Ecto neural progenitor cell (in vitro differentiated cells): Measurements from ENCODE around the gene NPTX1.

Source experiments
- DNase-seq: peaks from one replicate; pipeline ENCODE4 v3.0.0-alpha.2; 2018; ENCODE audit warnings: low spot score

Gene NPTX1

GRCh38 chr17:80478487-80479245 is 2.3 kb upstream of the NPTX1 start:
- DNase-seq, result no peak

DNA sequence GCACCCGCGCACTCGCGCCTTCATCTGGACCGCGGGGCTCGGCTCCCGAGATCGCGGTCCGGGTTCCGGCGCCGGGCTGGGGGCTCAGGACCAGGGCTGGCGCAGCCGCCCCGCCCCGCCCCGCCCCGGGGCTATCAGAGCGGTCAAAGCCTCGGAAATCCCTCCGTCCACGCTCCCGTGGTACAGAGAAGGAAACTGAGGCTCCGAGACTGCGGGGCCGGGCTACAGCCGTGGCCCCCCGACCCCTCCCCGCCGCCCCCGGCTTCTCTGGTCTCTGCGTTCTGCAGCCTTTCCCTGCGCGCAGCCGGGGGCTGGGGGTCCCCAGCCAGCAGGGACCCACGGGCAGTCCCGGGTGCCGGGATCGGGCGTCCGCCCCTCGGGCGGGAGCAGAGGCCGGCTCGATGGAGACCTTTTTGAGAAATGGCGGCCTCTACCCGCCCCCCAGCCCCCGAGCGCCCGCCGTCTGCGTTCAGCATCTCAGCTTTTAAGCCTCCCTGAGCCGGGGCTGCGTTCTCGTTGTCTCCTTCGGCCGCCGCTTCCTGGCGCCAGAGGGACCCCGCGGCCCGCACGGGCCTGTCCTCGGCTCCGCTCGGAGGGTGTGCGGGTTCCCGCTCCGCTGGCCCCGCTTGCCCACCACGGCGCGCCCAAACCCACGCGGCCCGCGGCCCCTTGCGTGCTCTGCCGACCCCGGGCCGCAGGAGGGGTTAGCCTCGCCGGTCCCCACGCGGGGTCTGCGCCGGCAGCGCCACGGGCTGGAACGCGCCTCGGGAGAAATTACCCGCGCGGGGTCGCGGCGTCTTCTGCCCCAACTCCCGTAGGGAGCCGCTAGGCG is 1.5 kb upstream of the NPTX1 start:
- DNase-seq, result peak; percentile 88

DNA sequence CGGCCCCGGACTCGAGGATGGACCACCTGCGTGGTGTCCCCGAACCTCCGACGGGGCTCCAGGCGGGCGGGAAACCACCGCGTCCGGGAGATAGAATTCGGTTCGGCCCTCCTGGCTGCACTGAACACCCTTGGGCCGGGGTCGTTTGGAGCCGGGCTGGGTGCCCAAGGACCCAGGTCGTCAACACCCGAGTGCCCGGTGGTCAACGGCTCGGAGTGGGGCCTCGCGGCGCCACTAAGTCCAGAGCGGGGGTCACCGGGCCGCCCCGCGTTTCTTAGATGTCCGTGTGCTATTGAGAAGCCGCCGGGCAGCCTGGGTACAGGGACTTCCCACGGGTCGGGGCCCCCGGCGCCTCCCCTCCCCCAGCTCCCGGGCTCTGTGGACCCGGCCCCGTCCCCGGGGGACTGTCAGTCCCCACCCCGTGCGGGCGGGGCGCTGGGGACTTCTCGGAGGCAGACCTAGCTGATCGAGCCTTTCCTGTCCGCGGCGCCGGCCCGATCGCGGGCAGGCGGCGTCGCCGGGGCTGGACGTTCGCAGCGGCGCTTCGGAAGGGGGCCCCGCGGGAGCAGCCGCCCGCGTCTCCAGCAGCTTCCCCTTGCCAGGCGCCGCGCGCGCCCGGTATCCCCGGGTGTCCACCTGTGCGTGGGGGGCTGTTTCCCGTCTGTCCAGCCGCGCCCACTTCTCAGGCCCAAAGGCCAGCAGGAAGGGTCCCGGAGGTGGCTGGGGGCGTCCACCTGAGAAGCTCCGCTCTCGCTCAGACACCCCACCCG is 655 bp upstream of the NPTX1 start:
- DNase-seq, result peak; percentile 70

GRCh38 chr17:80474961-80475909 is 1.2 kb downstream of the NPTX1 start:
- DNase-seq, result peak; percentile 71

DNA sequence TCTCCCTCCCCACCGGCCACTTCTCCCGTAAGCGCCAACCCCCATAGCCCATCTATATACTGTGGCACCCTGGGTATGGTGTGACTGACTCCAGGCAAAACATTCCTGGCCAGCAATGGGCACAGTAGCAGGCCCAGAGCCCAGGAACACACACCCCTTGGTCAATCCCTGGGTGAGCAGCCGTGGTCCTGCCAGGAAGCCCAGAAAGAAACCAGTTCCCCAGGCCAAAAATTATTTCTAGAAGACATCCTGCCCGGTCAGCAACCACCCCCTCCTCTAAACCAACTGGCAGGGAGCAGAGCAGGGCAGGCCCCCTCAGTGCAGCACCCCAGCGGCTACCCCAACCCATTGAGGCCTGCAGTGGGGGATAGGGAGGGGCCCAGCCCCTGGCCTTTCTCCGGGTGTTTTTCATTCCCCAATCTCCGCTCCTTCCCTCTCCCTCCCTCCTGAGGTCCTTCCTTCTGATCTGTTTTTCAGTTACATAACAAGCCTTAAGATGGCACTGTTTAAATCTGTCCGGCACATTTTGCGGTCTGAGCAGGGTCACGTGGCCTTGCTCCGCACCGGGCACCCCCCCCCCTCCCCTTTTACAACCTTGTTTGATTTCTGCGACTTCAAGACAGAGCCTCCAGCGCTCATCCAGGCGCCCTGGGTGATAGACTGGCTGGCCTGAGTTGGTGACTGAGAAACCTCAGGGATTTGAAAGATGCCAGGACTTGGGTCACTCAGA is 2.0 kb downstream of the NPTX1 start:
- DNase-seq, result peak; percentile 79

DNA sequence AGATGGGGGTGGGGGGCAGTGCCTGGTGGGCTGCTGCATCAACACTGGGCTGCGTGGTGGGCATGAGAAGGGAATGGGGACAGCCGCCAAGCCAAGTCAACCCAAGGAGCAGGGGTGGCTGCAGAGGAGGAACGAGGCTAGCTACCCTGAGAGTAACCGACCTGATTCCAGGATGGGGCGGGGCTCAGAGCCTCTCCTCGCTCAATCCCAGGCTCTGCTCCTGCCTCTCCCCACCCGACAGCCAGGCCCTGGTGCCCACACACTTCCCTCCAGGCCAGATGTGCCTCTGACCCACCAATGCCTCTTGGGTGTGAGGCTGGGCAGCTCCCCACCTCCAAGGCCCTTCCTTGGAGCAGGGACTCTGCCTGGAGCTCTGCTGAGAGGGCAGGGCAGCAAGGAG is 2.7 kb downstream of the NPTX1 start:
- DNase-seq, result no peak

GRCh38 chr17:80472996-80473395 is 3.4 kb downstream of the NPTX1 start:
- DNase-seq, result no peak

DNA sequence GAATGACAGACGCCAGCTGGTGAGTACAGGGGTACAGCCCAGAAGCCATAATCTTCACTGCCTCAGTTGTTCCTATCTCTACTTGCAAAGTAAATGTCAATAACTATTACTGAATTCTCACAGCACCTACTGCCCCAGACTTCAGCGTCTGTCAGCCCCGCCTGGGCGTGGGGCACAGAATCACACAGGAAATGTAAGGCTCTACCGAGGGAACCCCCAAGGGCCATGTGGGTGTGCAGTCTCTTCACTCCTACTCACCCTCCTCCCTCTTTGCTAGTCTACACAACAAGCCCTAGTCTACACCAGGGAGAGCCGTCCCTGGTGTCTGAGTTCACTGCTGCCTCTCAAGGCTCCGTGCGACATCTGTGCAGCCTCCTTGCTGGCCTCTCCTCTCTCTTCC is 4.5 kb downstream of the NPTX1 start:
- no peak for DNase-seq

DNA sequence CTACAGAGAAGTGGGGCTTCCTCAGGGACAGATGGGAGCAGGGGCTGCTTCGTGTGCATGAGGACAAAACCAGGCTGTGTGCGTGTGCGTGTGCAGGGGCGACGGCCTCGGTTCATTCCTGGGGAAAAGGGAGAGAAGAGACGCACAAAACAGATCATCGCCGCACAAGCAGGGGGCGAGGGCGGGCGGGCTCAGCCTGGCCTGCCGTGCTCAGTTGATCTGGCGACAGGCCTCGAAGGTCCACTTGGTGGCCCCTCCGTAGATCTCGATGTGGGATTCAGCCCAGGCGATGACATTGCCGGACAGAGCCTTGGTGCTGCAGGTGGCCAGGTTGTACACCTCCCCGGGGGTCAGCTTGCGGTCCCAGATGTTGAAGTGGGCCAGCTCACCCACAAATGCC is 5.8 kb downstream of the NPTX1 start:
- DNase-seq, result no peak

GRCh38 chr17:80469667-80470066 is 6.7 kb downstream of the NPTX1 start:
- DNase-seq, result no peak

DNA sequence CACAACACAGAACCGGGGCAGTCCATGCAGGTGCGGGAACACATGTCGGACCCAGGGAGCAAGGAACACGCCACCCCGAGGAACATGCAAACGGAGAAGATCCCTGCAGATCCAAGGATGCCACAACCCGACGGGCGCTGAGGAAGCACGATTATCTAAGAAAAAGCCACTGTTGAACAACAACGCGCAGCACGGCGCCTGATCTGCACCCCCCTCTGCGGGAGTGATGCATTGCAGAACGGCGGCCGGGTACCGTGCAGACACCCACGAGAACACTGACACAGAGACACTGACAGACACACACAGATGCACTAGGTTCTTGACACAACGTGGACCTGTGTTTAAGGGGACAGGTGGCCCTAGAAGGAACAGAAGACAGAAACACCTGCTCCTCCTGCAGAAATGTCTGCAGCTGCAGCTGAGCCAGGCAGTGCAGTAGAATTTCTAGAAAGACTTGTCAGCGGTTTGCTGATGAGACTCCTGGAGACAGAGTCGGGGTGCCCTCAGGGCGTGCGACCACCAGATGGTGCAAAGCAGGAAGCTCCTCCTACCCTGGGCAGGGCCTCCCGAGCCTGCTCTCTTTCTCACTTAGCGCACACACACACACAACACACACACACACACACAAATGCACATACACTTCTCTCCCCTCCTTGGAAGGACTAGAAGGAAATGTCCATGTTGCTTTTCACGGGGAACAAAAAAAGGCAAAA is 7.5 kb downstream of the NPTX1 start:
- DNase-seq, result no peak

DNA sequence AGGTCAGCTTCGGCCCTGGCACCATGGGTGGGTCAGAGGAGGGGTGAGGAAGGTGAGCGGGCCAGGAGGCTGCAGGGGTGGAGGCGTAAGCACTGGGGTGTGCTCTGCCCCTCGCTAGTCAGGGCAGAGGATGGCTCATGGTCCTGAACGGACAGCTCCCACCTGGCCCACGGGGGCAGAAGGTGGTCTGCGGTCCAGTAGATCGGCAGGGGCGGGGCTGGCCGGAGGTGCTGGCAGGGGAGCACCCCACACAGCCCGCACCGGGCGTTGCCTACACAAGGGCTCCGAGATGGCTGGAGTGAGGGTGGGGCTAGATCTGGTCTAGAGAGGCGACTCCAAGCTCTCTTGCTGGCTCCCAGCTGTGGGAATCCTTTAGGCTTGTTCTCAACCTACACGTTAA is 8.2 kb downstream of the NPTX1 start:
- DNase-seq, result peak; percentile 75

- DNase-seq, result no peak
Measured at GRCh38 chr17:80466188-80466705, 10.2 kb downstream of the NPTX1 start.

DNA sequence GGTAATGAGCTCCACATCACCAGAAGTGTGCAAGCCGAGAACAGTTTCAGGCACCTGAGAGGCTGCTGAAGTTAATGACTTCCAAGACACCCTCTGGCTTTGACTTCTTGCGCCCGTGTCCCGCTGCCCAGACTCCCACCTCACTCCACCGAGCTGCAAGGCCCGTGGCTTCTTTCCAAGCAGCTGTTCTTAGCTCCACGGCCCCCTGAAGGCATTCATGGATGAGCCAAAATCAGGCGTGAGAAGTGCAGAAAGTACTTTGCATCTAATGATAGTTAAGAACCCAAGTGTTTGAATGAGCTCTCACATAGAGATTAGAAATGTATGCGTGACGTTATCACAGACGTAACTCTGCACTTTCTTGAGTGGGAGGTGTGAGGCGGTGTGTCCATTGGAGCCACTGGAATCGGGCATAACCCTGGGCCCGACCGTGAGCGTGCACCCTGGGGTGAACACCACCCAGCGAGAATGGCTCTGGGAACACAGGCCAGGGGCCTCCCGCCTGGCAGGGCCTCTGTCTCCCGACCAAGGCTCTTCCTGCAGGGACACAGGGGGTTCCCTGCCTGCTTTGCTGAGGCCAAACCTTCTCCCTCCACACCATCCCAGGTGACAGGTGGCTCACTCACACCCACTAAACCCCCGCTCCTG is 11.0 kb downstream of the NPTX1 start:
- DNase-seq, result no peak

- no peak for DNase-seq
Measured at GRCh38 chr17:80464486-80464885, 11.9 kb downstream of the NPTX1 start.

DNA sequence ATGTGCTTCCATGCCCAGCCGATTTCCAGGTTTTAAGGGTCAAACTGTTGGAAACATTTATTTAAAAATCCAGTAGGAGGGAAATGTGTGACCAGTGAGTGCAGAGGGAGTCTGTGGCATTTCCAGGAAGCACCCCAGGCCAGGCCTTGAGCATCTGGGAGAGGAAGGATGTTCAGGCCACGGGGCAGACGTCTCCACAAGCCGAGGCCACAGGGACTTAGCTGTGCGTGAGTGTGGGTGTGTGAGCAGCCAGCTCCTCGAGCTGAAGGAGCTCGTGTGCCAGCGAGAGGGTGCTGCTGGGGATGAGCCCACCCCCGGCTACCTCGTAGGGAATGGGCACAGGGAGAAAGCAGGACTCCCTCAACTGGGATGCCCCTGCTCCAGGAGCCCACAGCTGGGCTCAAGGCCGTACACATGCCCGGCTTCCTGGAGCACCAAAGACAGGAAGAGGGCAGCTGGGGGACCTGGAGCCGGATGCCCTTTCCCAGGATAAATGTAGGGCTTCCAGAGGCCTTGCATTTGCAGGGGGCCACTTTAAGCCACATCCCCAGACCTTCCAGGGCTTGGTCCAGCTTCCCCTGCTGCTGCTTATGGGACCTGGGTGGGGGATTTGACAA is 12.5 kb downstream of the NPTX1 start:
- no peak for DNase-seq

DNA sequence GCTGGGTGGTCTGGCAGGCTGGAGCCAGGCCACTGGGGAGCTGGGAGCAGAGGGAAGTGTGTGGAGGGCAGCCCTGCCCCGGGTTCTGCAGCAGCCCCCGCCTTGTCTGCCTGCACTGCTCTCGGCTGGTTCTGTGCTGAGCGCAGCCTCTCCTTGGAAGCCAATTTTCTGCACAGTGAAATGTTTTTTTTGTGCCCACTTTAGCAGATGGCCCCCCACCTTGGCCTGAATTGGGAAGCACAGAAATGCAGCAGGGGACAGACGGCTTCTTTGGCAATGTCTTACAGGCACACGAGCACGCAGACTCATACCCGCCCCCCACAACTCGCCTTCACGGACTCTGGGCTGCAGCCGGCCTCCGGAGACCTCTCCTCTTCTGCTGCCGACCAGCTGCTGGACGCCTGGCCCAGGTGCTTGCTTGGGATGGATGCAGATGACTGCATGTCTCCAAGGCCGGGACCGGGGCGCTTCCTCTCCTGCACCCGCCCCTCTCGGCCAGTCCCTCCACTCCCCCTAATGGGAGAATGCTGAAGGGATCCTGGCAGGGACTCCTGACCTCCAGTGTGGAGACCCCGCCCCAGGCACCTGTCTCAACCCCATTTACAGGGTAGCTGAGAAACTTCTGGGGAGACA is 14.8 kb downstream of the NPTX1 start:
- no peak for DNase-seq

DNA sequence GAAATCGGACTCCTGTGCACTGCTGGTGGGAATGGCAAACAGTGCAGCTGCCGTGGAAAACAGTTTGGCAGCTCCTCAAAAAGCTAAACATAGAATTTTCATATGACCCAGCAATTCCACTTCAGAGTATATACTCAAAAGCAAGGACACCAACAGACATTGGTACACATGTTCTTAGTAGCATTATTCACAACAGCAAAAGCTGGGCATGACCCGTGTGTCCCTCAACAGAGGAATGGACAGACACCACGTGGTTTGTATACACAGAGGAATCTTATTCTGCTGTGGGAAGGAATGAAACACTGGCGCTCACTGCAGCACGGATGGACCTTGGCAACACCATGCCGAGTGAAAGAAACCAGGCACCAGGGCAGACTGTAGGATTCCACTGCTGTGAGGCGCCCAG is 16.0 kb downstream of the NPTX1 start:
- DNase-seq, result no peak
